ENCODE results near the gene CXCR4. TPM values are rescaled to one million over a fixed set of nuclear protein-coding genes. Genes with fewer than 3 reads are reported as not detected.
A peak's percentile ranks its signal among the peaks of the same experiment; 100 is the strongest.

The CXCR4 gene
- total RNA-seq, 2 experiments from 2014 or later, result 1,661 to 1,739 TPM

- Histone ChIP-seq H3K4me3 (ENCODE audit: low read length) (no peak overlapping the region), H3K27ac (ENCODE audit: low read depth in 1 of 2, low read length in 2 of 2) (peak overlapping the region; percentile 94 to 99), H3K9me3 (ENCODE audit: control insufficient read depth in 1 of 2, insufficient read depth in 1 of 2, low read length in 2 of 2) (no peaks in the 10 kb centered on the region), H3K27me3 (ENCODE audit: control insufficient read depth in 1 of 2, insufficient read depth in 2 of 2, low read length in 2 of 2) (no peaks in the 10 kb centered on the region), H3K36me3 (ENCODE audit: insufficient read depth, low read length) (no peaks in the 10 kb centered on the region), H3K4me1 (ENCODE audit: insufficient read depth, low read length) (peaks cover 92% of the 10 kb centered on the region)
- DNase-seq (peak in 7 of 14 experiments; percentile 32 to 79 (median 47)), ATAC-seq (ENCODE audit: poor library complexity) (no peak)
- H3K9me3 Mint-ChIP-seq, result no peaks in the 10 kb centered on the region
- H3K4me1 Mint-ChIP-seq (ENCODE audit: low read depth), result peaks cover 96% of the 10 kb centered on the region
- peak overlapping the region; percentile 97 for H3K27ac Mint-ChIP-seq
- intact Hi-C loops (cut with DNase I, micrococcal nuclease), result loop anchor here in 1 of 2 experiments (1.0 to 10.0 kb wide), 7 partner anchors 21 to 1085 kb away; partner anchors contain the start of genes RAB3GAP1 and UBXN4
- ChIA-PET CTCF (interaction anchor here (0.6 to 4.0 kb wide), 16 partner anchors 13 to 247 kb away, joined by 3 to 24 read pairs (median 6); no protein-coding TSS in a partner anchor), POLR2A (interaction anchor here (0.6 to 11.1 kb wide), 34 partner anchors 8 to 388 kb away, joined by 3 to 488 read pairs (median 5); partner anchors contain the start of genes CXCR4, DARS1 and MCM6)
- H3K4me3 Mint-ChIP-seq, result peak overlapping the region; percentile 51
- peaks cover under 1% of the 10 kb centered on the region for H3K36me3 Mint-ChIP-seq (ENCODE audit: low read depth)
- no peaks in the 10 kb centered on the region for H3K27me3 Mint-ChIP-seq
- TF ChIP-seq CTCF (IDR thresholded peaks at IDR 0.05), result no peak
These were observed 19.0 kb upstream of the CXCR4 start for GRCh38 chr2:136136931-136137330.

- ATAC-seq (ENCODE audit: poor library complexity) (peak; percentile 61), DNase-seq (peak; percentile 71 to 97 (median 78))
- no peak for TF ChIP-seq CTCF (IDR thresholded peaks at IDR 0.05)
- CTCF ChIA-PET, result interaction anchor here (0.7 to 4.0 kb wide), 16 partner anchors 12 to 248 kb away, joined by 3 to 24 read pairs (median 6); no protein-coding TSS in a partner anchor
- peak overlapping the region; percentile 97 for H3K27ac Mint-ChIP-seq
- peaks cover 96% of the 10 kb centered on the region for H3K4me1 Mint-ChIP-seq (ENCODE audit: low read depth)
- Histone ChIP-seq H3K4me3 (ENCODE audit: low read length) (peak overlapping the region; percentile 27), H3K4me1 (ENCODE audit: insufficient read depth, low read length) (peaks cover 94% of the 10 kb centered on the region), H3K36me3 (ENCODE audit: insufficient read depth, low read length) (no peaks in the 10 kb centered on the region), H3K27me3 (ENCODE audit: control insufficient read depth in 1 of 2, insufficient read depth in 2 of 2, low read length in 2 of 2) (no peaks in the 10 kb centered on the region), H3K27ac (ENCODE audit: low read depth in 1 of 2, low read length in 2 of 2) (peak overlapping the region; percentile 94 to 99), H3K9me3 (ENCODE audit: control insufficient read depth in 1 of 2, insufficient read depth in 1 of 2, low read length in 2 of 2) (no peaks in the 10 kb centered on the region)
- H3K9me3 Mint-ChIP-seq, result no peaks in the 10 kb centered on the region
- no peaks in the 10 kb centered on the region for H3K27me3 Mint-ChIP-seq
- peaks cover 5% of the 10 kb centered on the region for H3K36me3 Mint-ChIP-seq (ENCODE audit: low read depth)
- intact Hi-C loops (cut with DNase I, micrococcal nuclease), result loop anchor here in 1 of 2 experiments (1.0 to 10.0 kb wide), 7 partner anchors 20 to 1084 kb away; partner anchors contain the start of genes RAB3GAP1 and UBXN4
- peak overlapping the region; percentile 51 for H3K4me3 Mint-ChIP-seq
- POLR2A ChIA-PET, result interaction anchor here (0.6 to 11.1 kb wide), 37 partner anchors 9 to 387 kb away, joined by 3 to 488 read pairs (median 4); partner anchors contain the start of genes CXCR4, DARS1 and MCM6
These were observed 18.3 kb upstream of the CXCR4 start for GRCh38 chr2:136135921-136136906.

- ChIA-PET CTCF (interaction anchor here (1.0 to 4.0 kb wide), 6 partner anchors 18 to 249 kb away, joined by 3 to 24 read pairs (median 6); no protein-coding TSS in a partner anchor), POLR2A (interaction anchor here (1.1 to 11.1 kb wide), 21 partner anchors 8 to 247 kb away, joined by 3 to 488 read pairs (median 7); partner anchors contain the start of genes CXCR4 and DARS1)
- peak overlapping the region; percentile 97 for H3K27ac Mint-ChIP-seq
- no peaks in the 10 kb centered on the region for H3K27me3 Mint-ChIP-seq
- H3K9me3 ChIP-seq (ENCODE audit: control insufficient read depth in 1 of 2, insufficient read depth in 1 of 2, low read length in 2 of 2), result no peaks in the 10 kb centered on the region
- H3K4me3 ChIP-seq (ENCODE audit: low read length), result peak overlapping the region; percentile 27
- peaks cover 97% of the 10 kb centered on the region for H3K4me1 Mint-ChIP-seq (ENCODE audit: low read depth)
- H3K36me3 ChIP-seq (ENCODE audit: insufficient read depth, low read length), result no peaks in the 10 kb centered on the region
- peak overlapping the region; percentile 94 to 99 for H3K27ac ChIP-seq (ENCODE audit: low read depth in 1 of 2, low read length in 2 of 2)
- peaks cover 100% of the 10 kb centered on the region for H3K4me1 ChIP-seq (ENCODE audit: insufficient read depth, low read length)
- DNase-seq, result no peak
- no peaks in the 10 kb centered on the region for H3K27me3 ChIP-seq (ENCODE audit: control insufficient read depth in 1 of 2, insufficient read depth in 2 of 2, low read length in 2 of 2)
- no peaks in the 10 kb centered on the region for H3K9me3 Mint-ChIP-seq
- peak overlapping the region; percentile 51 for H3K4me3 Mint-ChIP-seq
- H3K36me3 Mint-ChIP-seq (ENCODE audit: low read depth), result peaks cover 5% of the 10 kb centered on the region
- no peak for ATAC-seq (ENCODE audit: poor library complexity)
- no peak for TF ChIP-seq CTCF (IDR thresholded peaks at IDR 0.05)
- intact Hi-C loops (cut with DNase I, micrococcal nuclease), result loop anchor here in 1 of 2 experiments (5.0 to 10.0 kb wide), 2 partner anchors 391 to 1083 kb away; partner anchors contain the start of genes RAB3GAP1 and UBXN4
These were observed 17.5 kb upstream of the CXCR4 start for GRCh38 chr2:136135462-136135861.
